Trophoblast cell (in vitro differentiated cells and primary cell): Measurements from ENCODE around the gene RYR1.

ENCODE experiments used
- DNase-seq, 2 donors: peaks; one replicate each; pipeline ENCODE4 v3.0.0-alpha.2; 2016
- H2AFZ ChIP-seq: 2 replicates; pipeline ENCODE4 v1.6.1; 2013; ENCODE audit warnings: low read length, moderate library complexity, mild to moderate bottlenecking; ENCODE audit not compliant: insufficient read depth, poor library complexity
- H2AK5ac ChIP-seq: 2 replicates; pipeline ENCODE4 v1.6.1; 2013; ENCODE audit warnings: mild to moderate bottlenecking, low read length
- H2BK120ac ChIP-seq: 2 replicates; pipeline ENCODE4 v1.6.1; 2013; ENCODE audit warnings: low read length, mild to moderate bottlenecking, moderate library complexity; ENCODE audit not compliant: insufficient read depth, poor library complexity
- H2BK12ac ChIP-seq: 2 replicates; pipeline ENCODE4 v1.6.1; 2013; ENCODE audit warnings: mild to moderate bottlenecking, low read length, moderate library complexity
- H2BK5ac ChIP-seq: 2 replicates; pipeline ENCODE4 v1.6.1; 2013; ENCODE audit warnings: low read length, low read depth, moderate library complexity, mild to moderate bottlenecking; ENCODE audit not compliant: poor library complexity
- H3K14ac ChIP-seq: 2 replicates; pipeline ENCODE4 v1.6.1; 2013; ENCODE audit warnings: mild to moderate bottlenecking, low read length
- H3K18ac ChIP-seq: 2 replicates; pipeline ENCODE4 v1.6.1; 2013; ENCODE audit warnings: mild to moderate bottlenecking, low read length
- H3K23ac ChIP-seq: 2 replicates; pipeline ENCODE4 v1.6.1; 2013; ENCODE audit warnings: low read length
- H3K27ac ChIP-seq: 2 replicates; pipeline ENCODE4 v1.5.1; 2013; ENCODE audit warnings: low read depth, mild to moderate bottlenecking, inconsistent platforms, low read length, moderate library complexity
- H3K27me3 ChIP-seq: 2 replicates; pipeline ENCODE4 v1.6.1; 2013; ENCODE audit warnings: inconsistent platforms, mild to moderate bottlenecking, low read length, moderate library complexity; ENCODE audit not compliant: insufficient read depth
- H3K36me3 ChIP-seq, 2 experiments: 1 replicate in 1 of 2; 2 replicates in 1 of 2; pipeline ENCODE4 v1.6.1; 2013; ENCODE audit warnings: low read length in 2 of 2, mild to moderate bottlenecking in 2 of 2, moderate library complexity in 1 of 2; ENCODE audit not compliant: insufficient read depth in 2 of 2, control insufficient read depth in 1 of 2
- H3K4ac ChIP-seq: 2 replicates; pipeline ENCODE4 v1.6.1; 2013; ENCODE audit warnings: low read depth, mild to moderate bottlenecking, low read length, moderate library complexity
- H3K4me1 ChIP-seq, 2 experiments: 1 replicate in 1 of 2; 2 replicates in 1 of 2; pipeline ENCODE4 v1.6.1; 2013; ENCODE audit warnings: low read length in 2 of 2, mild to moderate bottlenecking in 2 of 2, moderate library complexity in 1 of 2; ENCODE audit not compliant: insufficient read depth in 2 of 2, control insufficient read depth in 1 of 2
- H3K4me2 ChIP-seq: 2 replicates; pipeline ENCODE4 v1.6.1; 2013; ENCODE audit warnings: inconsistent platforms, mild to moderate bottlenecking, low read length, moderate library complexity
- H3K4me3 ChIP-seq: 2 replicates; pipeline ENCODE4 v1.5.1; 2013; ENCODE audit warnings: mild to moderate bottlenecking, low read depth, low read length, inconsistent platforms
- H3K79me1 ChIP-seq: one replicate; pipeline ENCODE4 v1.6.1; 2013; ENCODE audit warnings: low read length
- H3K79me2 ChIP-seq: 2 replicates; pipeline ENCODE4 v1.6.1; 2013; ENCODE audit warnings: low read length, mild to moderate bottlenecking; ENCODE audit not compliant: control insufficient read depth, insufficient read depth, poor library complexity
- H3K9ac ChIP-seq: 2 replicates; pipeline ENCODE4 v1.6.1; 2013; ENCODE audit warnings: mild to moderate bottlenecking, low read length
- H3K9me3 ChIP-seq: 2 replicates; pipeline ENCODE4 v1.6.1; 2013; ENCODE audit warnings: low read depth, mild to moderate bottlenecking, control low read depth, inconsistent platforms, low read length; ENCODE audit not compliant: insufficient read depth
- H4K12ac ChIP-seq: 2 replicates; pipeline ENCODE4 v1.6.1; 2013; ENCODE audit warnings: low read depth, mild to moderate bottlenecking, low read length, moderate library complexity
- H4K8ac ChIP-seq: 2 replicates; pipeline ENCODE4 v1.6.1; 2013; ENCODE audit warnings: low read depth, mild to moderate bottlenecking, low read length, moderate library complexity
- H4K91ac ChIP-seq: one replicate; pipeline ENCODE4 v1.6.1; 2013; ENCODE audit warnings: low read depth, mild to moderate bottlenecking, low read length, moderate library complexity
- WGBS: extraction: QIAGEN DNeasy Blood & Tissue Kit; methylation state at CpG from one replicate; pipeline ENCODE4 v1.1.7; 2013; ENCODE audit warnings: missing lambda C conversion rate; ENCODE audit not compliant: insufficient read length, insufficient coverage; ENCODE audit errors: extremely low coverage; 5-methylcytosine and 5-hydroxymethylcytosine counted together

RYR1 gene

GRCh38 chr19:38564981-38565690, 131.6 kb downstream of the RYR1 start:
- Histone ChIP-seq H4K12ac (no peak overlapping the region), H3K4me3 (no peak overlapping the region), H2BK12ac (no peak overlapping the region), H3K4ac (no peak overlapping the region), H3K4me1 (no peaks in the 10 kb centered on the region), H2AFZ (no peak overlapping the region), H3K9me3 (no peaks in the 10 kb centered on the region), H3K23ac (no peak overlapping the region), H3K27me3 (no peaks in the 10 kb centered on the region), H2AK5ac (no peak overlapping the region), H3K27ac (no peak overlapping the region), H3K18ac (no peak overlapping the region), H3K9ac (no peak overlapping the region), H2BK120ac (no peak overlapping the region), H3K14ac (no peak overlapping the region), H3K79me1 (no peaks in the 10 kb centered on the region), H2BK5ac (no peak overlapping the region), H3K79me2 (no peaks in the 10 kb centered on the region), H3K36me3 (no peaks in the 10 kb centered on the region), H4K91ac (no peak overlapping the region), H3K4me2 (no peak overlapping the region), H4K8ac (no peak overlapping the region)
- no CpG with 5 or more reads among the region's 111 CpGs for WGBS
- no peak for DNase-seq

- Histone ChIP-seq H3K9ac (no peak overlapping the region), H4K12ac (no peak overlapping the region), H3K36me3 (no peaks in the 10 kb centered on the region), H2BK12ac (no peak overlapping the region), H3K79me2 (no peaks in the 10 kb centered on the region), H2AK5ac (no peak overlapping the region), H2AFZ (no peak overlapping the region), H3K4me2 (no peak overlapping the region), H3K4me1 (no peaks in the 10 kb centered on the region), H3K79me1 (no peaks in the 10 kb centered on the region), H3K23ac (no peak overlapping the region), H4K91ac (no peak overlapping the region), H3K18ac (no peak overlapping the region), H2BK120ac (no peak overlapping the region), H3K14ac (no peak overlapping the region), H3K4ac (no peak overlapping the region), H3K9me3 (no peaks in the 10 kb centered on the region), H2BK5ac (no peak overlapping the region), H3K27ac (no peak overlapping the region), H4K8ac (no peak overlapping the region), H3K4me3 (no peak overlapping the region), H3K27me3 (no peaks in the 10 kb centered on the region)
- no peak for DNase-seq
- 100% methylated on average over 1 of the region's 21 CpGs for WGBS
These were observed 132.2 kb downstream of the RYR1 start for GRCh38 chr19:38565691-38566105.

- H3K9ac ChIP-seq = no peak overlapping the region
- H3K14ac ChIP-seq = no peak overlapping the region
- H4K12ac ChIP-seq = no peak overlapping the region
- H4K8ac ChIP-seq = no peak overlapping the region
- no peaks in the 10 kb centered on the region for H3K27me3 ChIP-seq
- H4K91ac ChIP-seq = no peak overlapping the region
- no peak overlapping the region for H3K18ac ChIP-seq
- DNase-seq = no peak
- WGBS = no CpG with 5 or more reads among the region's 6 CpGs
- H3K79me2 ChIP-seq = no peaks in the 10 kb centered on the region
- no peak overlapping the region for H3K27ac ChIP-seq
- H3K4ac ChIP-seq = no peak overlapping the region
- no peak overlapping the region for H2BK120ac ChIP-seq
- no peak overlapping the region for H3K23ac ChIP-seq
- H3K9me3 ChIP-seq = no peaks in the 10 kb centered on the region
- H2AFZ ChIP-seq = no peak overlapping the region
- H2AK5ac ChIP-seq = no peak overlapping the region
- no peak overlapping the region for H3K4me3 ChIP-seq
- H3K36me3 ChIP-seq = no peaks in the 10 kb centered on the region
- H2BK5ac ChIP-seq = no peak overlapping the region
- H3K4me2 ChIP-seq = no peak overlapping the region
- no peak overlapping the region for H2BK12ac ChIP-seq
- H3K79me1 ChIP-seq = no peaks in the 10 kb centered on the region
- H3K4me1 ChIP-seq = no peaks in the 10 kb centered on the region
These were observed 136.0 kb downstream of the RYR1 start for GRCh38 chr19:38569368-38569983.

GRCh38 chr19:38571682-38572081, 138.2 kb downstream of the RYR1 start:
- H3K9ac ChIP-seq = no peak overlapping the region
- no peak overlapping the region for H2BK5ac ChIP-seq
- no peak overlapping the region for H3K27ac ChIP-seq
- no peak overlapping the region for H3K14ac ChIP-seq
- no peaks in the 10 kb centered on the region for H3K27me3 ChIP-seq
- no CpG with 5 or more reads among the region's 2 CpGs for WGBS
- H2AK5ac ChIP-seq = no peak overlapping the region
- H4K12ac ChIP-seq = no peak overlapping the region
- H4K91ac ChIP-seq = no peak overlapping the region
- H3K4me1 ChIP-seq = no peaks in the 10 kb centered on the region
- DNase-seq = no peak
- no peak overlapping the region for H3K18ac ChIP-seq
- no peaks in the 10 kb centered on the region for H3K79me1 ChIP-seq
- H4K8ac ChIP-seq = no peak overlapping the region
- H3K4ac ChIP-seq = no peak overlapping the region
- no peak overlapping the region for H2AFZ ChIP-seq
- H3K9me3 ChIP-seq = no peaks in the 10 kb centered on the region
- no peak overlapping the region for H3K23ac ChIP-seq
- no peaks in the 10 kb centered on the region for H3K79me2 ChIP-seq
- no peaks in the 10 kb centered on the region for H3K36me3 ChIP-seq
- no peak overlapping the region for H3K4me2 ChIP-seq
- H2BK120ac ChIP-seq = no peak overlapping the region
- H2BK12ac ChIP-seq = no peak overlapping the region
- no peak overlapping the region for H3K4me3 ChIP-seq
